Heart left ventricle (tissue), 16 donors: ENCODE results near the gene ACYP1. TPM values are rescaled to one million over a fixed set of nuclear protein-coding genes. Genes with fewer than 3 reads are reported as not detected.

ENCODE experiments used
- ATAC-seq, 4 donors: fragments of 200-7000 bp; cut with Tn5 transposase; one replicate each; pipeline ENCODE4 v1.9.1; 2020 to 2022; ENCODE audit warnings: moderate library complexity in 4 of 4, mild to moderate bottlenecking in 3 of 4, moderate number of reproducible peaks in 1 of 4
- DNase-seq, 5 donors: peaks; one replicate each; pipeline ENCODE4 v3.0.0-alpha.2; 2020
- H3K27ac ChIP-seq, 12 donors: fragments of 200-600 bp; sonication (generic) in 4 of 12; one replicate each; pipeline versions ENCODE4 v1.5.0 to v1.8.0; 2016 to 2022; ENCODE audit warnings: mild to moderate bottlenecking in 2 of 12
- H3K27me3 ChIP-seq, 9 donors: fragments of 200-600 bp; sonication (generic) in 2 of 9; one replicate each; pipeline versions ENCODE4 v1.5.1 to v1.8.0; 2016 to 2022; ENCODE audit warnings: mild to moderate bottlenecking in 3 of 9
- H3K36me3 ChIP-seq, 9 donors: fragments of 200-600 bp; sonication (generic) in 2 of 9; one replicate each; pipeline versions ENCODE4 v1.5.0 to v1.8.0; 2018 to 2022; ENCODE audit warnings: mild to moderate bottlenecking in 2 of 9
- H3K4me1 ChIP-seq, 12 donors: fragments of 200-600 bp; sonication (generic) in 4 of 12; one replicate each; pipeline versions ENCODE4 v1.5.0 to v1.8.0; 2016 to 2022; ENCODE audit warnings: mild to moderate bottlenecking in 3 of 12
- H3K4me3 ChIP-seq, 12 donors: fragments of 200-600 bp; sonication (generic) in 4 of 12; one replicate each; pipeline versions ENCODE4 v1.5.0 to v1.8.0; 2017 to 2022; ENCODE audit warnings: mild to moderate bottlenecking in 9 of 12, moderate library complexity in 4 of 12
- H3K9me3 ChIP-seq, 12 donors: fragments of 200-600 bp; sonication (generic) in 4 of 12; one replicate each; pipeline versions ENCODE4 v1.5.0 to v1.8.0; 2016 to 2022; ENCODE audit warnings: mild to moderate bottlenecking in 1 of 12
- CTCF ChIP-seq, 12 donors: fragments of 200-600 bp; sonication (generic) in 4 of 12; IDR thresholded peaks; one replicate each; pipeline versions ENCODE4 v1.5.0 to v1.8.0; 2018 to 2022; ENCODE audit warnings: antibody characterized with exemption in 12 of 12, mild to moderate bottlenecking in 5 of 12
- POLR2A ChIP-seq, 2 donors: fragments of 450-650 bp; IDR thresholded peaks; one replicate each; pipeline ENCODE4 v1.6.1; 2017; ENCODE audit warnings: antibody characterized with exemption in 2 of 2, mild to moderate bottlenecking in 2 of 2, moderate library complexity in 2 of 2
- WGBS, 4 donors: extraction: QIAGEN DNeasy Blood & Tissue Kit in 2 of 4; methylation state at CpG; one replicate each; pipeline versions ENCODE4 v1.1.5 to v1.1.7; 2013 to 2018; 5-methylcytosine and 5-hydroxymethylcytosine counted together
- intact Hi-C, 10 donors: fragments of 100-400 bp; cut with DNase I; formaldehyde crosslinking; loops; one replicate each; pipeline versions ENCODE4 v1.11.1 to v1.14.2; 2022
- polyA plus RNA-seq, 2 donors: library from polyadenylated mRNA; stranded (reverse); fragments of 200-250 nt; gene quantifications; one replicate each; pipeline ENCODE4 v1.2.3, GENCODE V29; 2013
- total RNA-seq, 9 donors: library from RNA; depleted of rRNA in 2 of 9; stranded (reverse); fragments of >200 nt in 2 of 9; fragmentation: NEBNext Ultra II Directional in 3 of 9; extraction: Animal tissue kit (Norgen Biotek cat#: 25700) in 3 of 9; gene quantifications; one replicate each; pipeline versions ENCODE4 v1.1.0 to v1.2.4, GENCODE V29; 2016 to 2023
- donor health status: ischemic (EF 13 %, LVEDD 7.1; RV severe dilation, severe dysfunction).
- donor health status: healthy with polysubstance abuse.
- donor health status: DM: no; HTN: yes; CAD: no.
- donor health status: DM: no; HTN: no; CAD: no.
- donor health status: ischemic (EF 25% LVEDD 6.9; RV normal size, moderate dysfunction).
- donor health status: ischemic (EF 25% LVEDD 5.7; RV mildly dilated, moderate dysfunction).
- donor health status: healthy.
- donor health status: DM: yes; HTN: yes; CAD: no.
- donor health status: ischemic (EF 35%, LVEDD 5.7; RV mildly dilated, moderate dysfunction).
- donor health status: nonischemic (EF 11% LVEDD 7.7; RV severe dilation, severe dysfunction).
- donor health status: DM: yes; HTN: yes; CAD: no.
- donor health status: PGD.
- donor health status: ischemic (EF 29% LVEDD 5.4; RV normal size, mild dysfunction).
- donor health status: nonischemic (EF 23%, LVEDD 6.1; RV moderate dilation, normal function).

Gene ACYP1
- total and polyA plus RNA-seq, 11 donors: 6.7 to 20.0 (median 11.4) TPM

DNA sequence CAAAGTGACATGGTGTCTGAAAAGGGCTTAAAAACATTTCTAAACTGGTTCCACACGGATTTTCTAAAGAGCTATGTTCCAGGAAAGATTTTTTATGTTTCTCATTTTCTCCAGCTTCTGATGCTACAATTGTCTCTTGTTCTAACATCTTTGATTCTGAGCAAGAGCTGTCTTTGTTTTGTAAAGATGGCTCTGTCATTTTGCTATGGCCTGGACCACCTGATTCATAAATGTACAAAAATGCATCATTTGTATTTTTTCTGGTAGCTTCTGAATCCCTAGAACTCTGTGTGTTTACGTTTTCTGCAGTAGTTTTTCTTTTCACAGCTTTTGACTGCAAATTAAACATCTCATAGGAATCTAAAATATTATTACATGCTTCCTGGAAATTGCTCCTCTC, 15.7 kb downstream of the ACYP1 start:
- WGBS, 4 donors: 85 to 93% (median 89%) methylated on average over 2 of the region's 2 CpGs
- intact Hi-C loops: no loop called here
- TF ChIP-seq CTCF (IDR thresholded peaks at IDR 0.05) (no peak), POLR2A (IDR thresholded peaks at IDR 0.05) (no peak)
- H3K36me3 ChIP-seq: peaks cover 0 to 6% (median 0%) of the 10 kb centered on the region in 9 donors
- no peak for ATAC-seq
- DNase-seq: no peak
- no peaks in the 10 kb centered on the region for H3K9me3 ChIP-seq
- H3K4me3 ChIP-seq: no peak overlapping the region
- peaks cover 0 to 57% (median 25%) of the 10 kb centered on the region in 12 donors for H3K4me1 ChIP-seq
- H3K27ac ChIP-seq: no peak overlapping the region
- H3K27me3 ChIP-seq: no peaks in the 10 kb centered on the region

- no peak overlapping the region for H3K4me3 ChIP-seq
- no peaks in the 10 kb centered on the region for H3K27me3 ChIP-seq
- H3K36me3 ChIP-seq: peaks cover 0 to 9% (median 0%) of the 10 kb centered on the region in 9 donors
- H3K4me1 ChIP-seq: peaks cover 0 to 57% (median 25%) of the 10 kb centered on the region in 12 donors
- DNase-seq (no peak), ATAC-seq (no peak)
- no peaks in the 10 kb centered on the region for H3K9me3 ChIP-seq
- 93 to 98% (median 94%) methylated on average over 4 of the region's 4 CpGs for WGBS, 4 donors
- H3K27ac ChIP-seq: no peak overlapping the region
- intact Hi-C loops: no loop called here
- TF ChIP-seq POLR2A (IDR thresholded peaks at IDR 0.05) (no peak), CTCF (IDR thresholded peaks at IDR 0.05) (no peak)
These were observed 16.3 kb downstream of the ACYP1 start for GRCh38 chr14:75047506-75047905.

- Histone ChIP-seq H3K36me3 (peaks cover 0 to 15% (median 3%) of the 10 kb centered on the region in 9 donors), H3K27me3 (no peaks in the 10 kb centered on the region), H3K27ac (no peak overlapping the region), H3K9me3 (no peaks in the 10 kb centered on the region), H3K4me1 (peaks cover 0 to 57% (median 25%) of the 10 kb centered on the region in 12 donors), H3K4me3 (no peak overlapping the region)
- intact Hi-C loops: no loop called here
- ATAC-seq: no peak
- no peak for TF ChIP-seq POLR2A (IDR thresholded peaks at IDR 0.05)
- TF ChIP-seq CTCF (IDR thresholded peaks at IDR 0.05): no peak
- WGBS, 4 donors: 95 to 97% (median 97%) methylated on average over 3 of the region's 3 CpGs
- DNase-seq: no peak
These were observed 16.9 kb downstream of the ACYP1 start for GRCh38 chr14:75046899-75047298.

DNA sequence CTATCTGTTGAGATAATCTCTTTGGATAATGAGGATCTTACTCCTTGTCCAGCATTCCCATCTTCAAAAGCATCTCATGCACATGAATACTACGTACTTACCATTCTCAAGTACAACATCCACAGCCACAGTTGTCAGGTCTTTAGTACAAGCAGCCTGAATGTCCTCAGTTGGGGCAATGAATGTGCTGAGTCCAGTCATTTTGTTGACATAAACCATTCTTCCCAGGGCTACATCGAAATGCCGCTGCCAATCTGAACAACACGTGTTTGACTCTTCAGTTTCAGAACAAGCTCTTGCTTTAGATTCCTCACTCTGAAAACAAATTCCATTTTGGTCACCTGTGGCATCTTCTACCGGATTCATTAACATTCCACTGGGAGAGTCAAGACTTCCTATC, 17.5 kb downstream of the ACYP1 start:
- H3K9me3 ChIP-seq: no peaks in the 10 kb centered on the region
- H3K27ac ChIP-seq: no peak overlapping the region
- WGBS, 4 donors: 49 to 68% (median 63%) methylated on average over 5 of the region's 5 CpGs
- no peaks in the 10 kb centered on the region for H3K27me3 ChIP-seq
- DNase-seq (no peak), ATAC-seq (peak in 1 of 4 donors; percentile 29)
- TF ChIP-seq CTCF (IDR thresholded peaks at IDR 0.05): no peak
- TF ChIP-seq POLR2A (IDR thresholded peaks at IDR 0.05): no peak
- intact Hi-C loops: no loop called here
- H3K4me3 ChIP-seq: no peak overlapping the region
- H3K36me3 ChIP-seq: peaks cover 0 to 21% (median 9%) of the 10 kb centered on the region in 9 donors
- peaks cover 0 to 54% (median 25%) of the 10 kb centered on the region in 12 donors for H3K4me1 ChIP-seq
